Hepatocyte (in vitro differentiated cells): Measurements from ENCODE around the gene MAD1L1. TPM values are rescaled to one million over a fixed set of nuclear protein-coding genes. Genes with fewer than 3 reads are reported as not detected.

ENCODE experiments used
- DNase-seq: peaks from one replicate; pipeline ENCODE4 v3.0.0-alpha.2; 2016; ENCODE audit warnings: low spot score
- H2AFZ ChIP-seq: fragments of 200-600 bp; sonication (generic); 2 replicates; pipeline ENCODE4 v1.6.0; 2016; ENCODE audit warnings: antibody characterized with exemption, mild to moderate bottlenecking
- H3K27ac ChIP-seq: fragments of 200-600 bp; sonication (generic); 2 replicates; pipeline ENCODE4 v1.5.1; 2016; ENCODE audit warnings: mild to moderate bottlenecking
- H3K27me3 ChIP-seq: fragments of 200-600 bp; sonication (generic); 2 replicates; pipeline ENCODE4 v1.6.1; 2016
- H3K36me3 ChIP-seq: fragments of 200-600 bp; sonication (generic); replicated peaks from 2 replicates; pipeline ENCODE4 v1.5.1; 2016; ENCODE audit warnings: low read depth; ENCODE audit not compliant: insufficient read depth
- H3K4me1 ChIP-seq: fragments of 200-600 bp; sonication (generic); 2 replicates; pipeline ENCODE4 v1.5.1; 2016; ENCODE audit warnings: mild to moderate bottlenecking, moderate library complexity; ENCODE audit not compliant: insufficient read depth
- H3K4me2 ChIP-seq: fragments of 200-600 bp; sonication (generic); 2 replicates; pipeline ENCODE4 v1.6.0; 2016
- H3K4me3 ChIP-seq: fragments of 200-600 bp; sonication (generic); 2 replicates; pipeline ENCODE4 v1.5.1; 2016; ENCODE audit warnings: mild to moderate bottlenecking
- H3K79me2 ChIP-seq: fragments of 200-600 bp; sonication (generic); 2 replicates; pipeline ENCODE4 v1.6.0; 2017; ENCODE audit warnings: mild to moderate bottlenecking
- H3K9me2 ChIP-seq: fragments of 200-600 bp; sonication (generic); replicated peaks from 2 replicates; pipeline ENCODE4 v1.6.0; 2017; ENCODE audit warnings: mild to moderate bottlenecking; ENCODE audit not compliant: insufficient read depth
- H3K9me3 ChIP-seq: fragments of 200-600 bp; sonication (generic); 2 replicates; pipeline ENCODE4 v1.5.1; 2016; ENCODE audit warnings: low read depth, mild to moderate bottlenecking
- H4K20me1 ChIP-seq: fragments of 200-600 bp; sonication (generic); 2 replicates; pipeline ENCODE4 v1.6.0; 2016; ENCODE audit warnings: mild to moderate bottlenecking; ENCODE audit not compliant: insufficient read depth, poor library complexity, severe bottlenecking
- EZH2 ChIP-seq: fragments of 200-600 bp; sonication (generic); IDR thresholded peaks from 2 replicates; pipeline ENCODE4 v1.6.1; 2016; ENCODE audit warnings: antibody characterized with exemption, mild to moderate bottlenecking, borderline replicate concordance
- EZH2phosphoT487 ChIP-seq: fragments of 200-600 bp; sonication (generic); IDR thresholded peaks from one replicate; pipeline ENCODE4 v1.6.1; 2018; ENCODE audit warnings: antibody characterized with exemption, mild to moderate bottlenecking, low read depth, moderate library complexity; ENCODE audit not compliant: unreplicated experiment, severe bottlenecking
- WGBS: methylation state at CpG from one replicate; pipeline ENCODE4 v1.1.6; 2016; ENCODE audit warnings: low lambda C conversion rate; ENCODE audit errors: missing lambda C conversion rate; 5-methylcytosine and 5-hydroxymethylcytosine counted together
- polyA plus RNA-seq: library from polyadenylated mRNA; unstranded; fragments of >200 nt; fragmentation: Nextera tagmentation; extraction: Ambion mirVana; gene quantifications from 2 replicates; pipeline ENCODE4 v1.2.1, GENCODE V29; 2016
- total RNA-seq: library from RNA; depleted of rRNA; stranded (reverse); fragments of >200 nt; gene quantifications from 2 replicates; pipeline ENCODE4 v1.2.3, GENCODE V29; 2014
- TF ChIP-seq, protein P1 (sequence below): fragments of 200-600 bp; sonication (generic); IDR thresholded peaks from 2 replicates; pipeline ENCODE4 v1.5.1; 2016; ENCODE audit warnings: antibody characterized with exemption, mild to moderate bottlenecking; ENCODE audit not compliant: poor library complexity

Gene MAD1L1
- total and polyA plus RNA-seq, 2 experiments from 2014 or later, result 30.7 to 31.0 TPM

DNA sequence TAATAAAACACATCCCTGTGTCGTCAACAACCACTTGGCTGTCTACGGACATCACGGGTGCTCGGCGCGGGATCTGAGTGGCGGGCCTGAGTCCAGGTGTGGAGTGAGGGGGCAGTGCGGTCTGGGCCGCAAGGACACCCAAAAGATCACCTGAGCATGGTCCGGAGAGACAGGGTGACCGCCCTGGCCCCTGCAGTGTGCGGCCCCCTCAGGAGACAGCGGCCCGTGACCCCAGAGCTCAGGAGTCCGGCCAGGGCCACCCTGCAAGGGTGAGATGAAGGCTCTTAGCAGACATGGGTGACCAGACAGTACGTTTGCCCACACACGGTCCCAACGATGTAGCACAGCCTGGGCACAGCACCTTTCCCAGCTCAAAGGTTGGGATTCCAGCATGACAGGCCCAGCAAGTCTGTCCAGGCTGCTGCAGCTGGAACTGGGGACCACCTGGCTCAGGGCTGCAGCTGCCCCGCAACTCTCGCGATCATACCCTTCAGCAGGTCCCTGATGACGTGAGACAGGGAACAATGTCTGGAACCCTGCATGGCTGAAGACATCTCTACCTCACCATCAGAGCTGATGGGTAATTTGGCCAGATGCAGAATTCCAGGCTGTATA lies 324.9 kb downstream of the MAD1L1 start:
- Histone ChIP-seq H3K4me1 (no peaks in the 10 kb centered on the region), H3K9me2 (no peaks in the 10 kb centered on the region), H3K4me3 (no peak overlapping the region), H3K9me3 (no peaks in the 10 kb centered on the region), H3K27ac (no peak overlapping the region), H4K20me1 (no peaks in the 10 kb centered on the region), H3K27me3 (no peaks in the 10 kb centered on the region), H3K79me2 (no peaks in the 10 kb centered on the region), H2AFZ (no peak overlapping the region), H3K4me2 (no peak overlapping the region), H3K36me3 (no peaks in the 10 kb centered on the region)
- DNase-seq, result no peak
- 95% methylated on average over 22 of the region's 22 CpGs for WGBS
- TF ChIP-seq EZH2phosphoT487 (no peak), EZH2 (no peak)
- TF ChIP-seq, protein P1, sequence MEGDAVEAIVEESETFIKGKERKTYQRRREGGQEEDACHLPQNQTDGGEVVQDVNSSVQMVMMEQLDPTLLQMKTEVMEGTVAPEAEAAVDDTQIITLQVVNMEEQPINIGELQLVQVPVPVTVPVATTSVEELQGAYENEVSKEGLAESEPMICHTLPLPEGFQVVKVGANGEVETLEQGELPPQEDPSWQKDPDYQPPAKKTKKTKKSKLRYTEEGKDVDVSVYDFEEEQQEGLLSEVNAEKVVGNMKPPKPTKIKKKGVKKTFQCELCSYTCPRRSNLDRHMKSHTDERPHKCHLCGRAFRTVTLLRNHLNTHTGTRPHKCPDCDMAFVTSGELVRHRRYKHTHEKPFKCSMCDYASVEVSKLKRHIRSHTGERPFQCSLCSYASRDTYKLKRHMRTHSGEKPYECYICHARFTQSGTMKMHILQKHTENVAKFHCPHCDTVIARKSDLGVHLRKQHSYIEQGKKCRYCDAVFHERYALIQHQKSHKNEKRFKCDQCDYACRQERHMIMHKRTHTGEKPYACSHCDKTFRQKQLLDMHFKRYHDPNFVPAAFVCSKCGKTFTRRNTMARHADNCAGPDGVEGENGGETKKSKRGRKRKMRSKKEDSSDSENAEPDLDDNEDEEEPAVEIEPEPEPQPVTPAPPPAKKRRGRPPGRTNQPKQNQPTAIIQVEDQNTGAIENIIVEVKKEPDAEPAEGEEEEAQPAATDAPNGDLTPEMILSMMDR, result no peak

DNA sequence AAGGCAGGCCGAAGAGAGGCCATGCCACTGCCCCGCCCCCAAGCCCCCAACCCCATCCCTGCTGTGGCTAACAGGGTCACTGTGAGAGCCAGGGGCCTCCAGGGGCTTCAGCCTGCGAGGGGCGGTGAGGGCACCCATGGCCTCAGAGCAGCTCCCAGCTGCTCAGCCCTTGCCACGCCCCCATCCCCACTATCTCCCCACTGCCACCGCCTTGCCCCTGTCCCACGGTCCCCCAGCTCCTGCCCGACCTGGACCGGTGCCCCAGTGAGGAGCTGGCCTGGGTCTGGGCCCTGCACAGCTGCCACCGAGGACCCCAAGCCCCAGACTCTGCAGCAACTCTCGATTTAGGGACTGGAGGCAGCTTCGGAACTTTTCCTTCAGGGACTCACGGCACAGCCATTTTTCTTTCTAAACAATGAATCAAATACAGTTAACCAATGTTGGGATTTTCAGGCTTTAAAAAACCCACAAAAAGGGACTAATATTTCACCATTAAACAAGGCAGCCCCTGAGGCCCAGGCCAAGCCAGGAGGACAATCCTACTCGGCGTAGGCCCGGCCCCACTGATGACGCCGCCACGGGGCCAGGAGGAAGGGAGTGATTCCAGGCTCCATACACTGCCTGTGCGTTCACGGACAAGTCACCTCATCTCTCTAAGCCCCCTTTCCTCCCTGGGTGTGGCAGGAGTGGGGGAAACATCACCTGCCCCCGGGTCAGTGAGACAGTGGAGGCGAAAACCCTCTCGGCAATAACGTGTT lies 325.6 kb downstream of the MAD1L1 start:
- H4K20me1 ChIP-seq, result no peaks in the 10 kb centered on the region
- no peaks in the 10 kb centered on the region for H3K9me2 ChIP-seq
- H3K4me2 ChIP-seq, result no peak overlapping the region
- no peaks in the 10 kb centered on the region for H3K36me3 ChIP-seq
- no peak for DNase-seq
- H3K27ac ChIP-seq, result no peak overlapping the region
- H3K4me1 ChIP-seq, result no peaks in the 10 kb centered on the region
- 95% methylated on average over 21 of the region's 25 CpGs for WGBS
- no peaks in the 10 kb centered on the region for H3K79me2 ChIP-seq
- no peaks in the 10 kb centered on the region for H3K27me3 ChIP-seq
- no peak overlapping the region for H2AFZ ChIP-seq
- TF ChIP-seq EZH2, result no peak
- TF ChIP-seq, protein P1, result no peak
- TF ChIP-seq EZH2phosphoT487, result no peak
- no peak overlapping the region for H3K4me3 ChIP-seq
- H3K9me3 ChIP-seq, result no peaks in the 10 kb centered on the region

- DNase-seq, result no peak
- Histone ChIP-seq H2AFZ (no peak overlapping the region), H3K4me1 (no peaks in the 10 kb centered on the region), H4K20me1 (no peaks in the 10 kb centered on the region), H3K27ac (no peak overlapping the region), H3K4me3 (no peak overlapping the region), H3K4me2 (no peak overlapping the region), H3K27me3 (no peaks in the 10 kb centered on the region), H3K9me2 (no peaks in the 10 kb centered on the region), H3K9me3 (no peaks in the 10 kb centered on the region), H3K36me3 (no peaks in the 10 kb centered on the region), H3K79me2 (no peaks in the 10 kb centered on the region)
- TF ChIP-seq EZH2phosphoT487 (no peak), EZH2 (no peak)
- TF ChIP-seq, protein P1, result no peak
- 97% methylated on average over 21 of the region's 25 CpGs for WGBS
These were observed 326.5 kb downstream of the MAD1L1 start for GRCh38 chr7:1906087-1906830.
